Measurements from ENCODE around the gene ADORA1. TPM values are rescaled to one million over a fixed set of nuclear protein-coding genes. Genes with fewer than 3 reads are reported as not detected.

Gene ADORA1
- total and polyA plus RNA-seq, 10 of the 15 experiments (the other 5 are each of a cell fraction or from before 2014, with no cell fraction given) = not detected

GRCh38 chr1:203098914-203099520 lies 28.5 kb upstream of the ADORA1 start:
- DNase-seq (ENCODE audit: low read depth, low spot score) = no peak
- no peak overlapping the region for H2AFZ ChIP-seq (ENCODE audit: control insufficient read depth, low read depth, low read length)
- 16% methylated on average over 8 of the region's 8 CpGs for WGBS (ENCODE audit: insufficient coverage, insufficient replicate concordance, low lambda C conversion rate, missing lambda C conversion rate)
- FAIRE-seq = no peak
- no peak overlapping the region for H3K27ac ChIP-seq (ENCODE audit: control insufficient read depth, insufficient read depth)
- no TSS peak for BruUV-seq (replicated peaks)
- CTCF ChIA-PET = interaction anchor here (3.1 kb wide), 1 partner anchor 15 kb away, joined by 9 read pairs; no protein-coding TSS in a partner anchor
- no peak for ATAC-seq
- no peaks in the 10 kb centered on the region; a peak in 2 of 4 replicates for H3K27me3 ChIP-seq (replicated peaks in 1 of 2; ENCODE audit: control insufficient read depth in 2 of 2, insufficient read depth in 2 of 2, low read length in 1 of 2)
- in situ Hi-C loops (cut with MboI) = no loop called here
- H3K79me2 ChIP-seq (ENCODE audit: control insufficient read depth, insufficient read depth, low read length) = no peaks in the 10 kb centered on the region
- RAD21 ChIA-PET (ENCODE audit: unreplicated experiment) = no interaction called here
- H3K9ac ChIP-seq (ENCODE audit: control insufficient read depth, insufficient read depth, low read length) = no peak overlapping the region
- SMC1A ChIA-PET (ENCODE audit: uncharacterized antibody, unreplicated experiment) = no interaction called here
- intact Hi-C loops (cut with micrococcal nuclease; ENCODE audit: unreplicated experiment) = no loop called here
- no peaks in the 10 kb centered on the region for H3K36me3 ChIP-seq (ENCODE audit: control insufficient read depth in 2 of 2, insufficient read depth in 2 of 2, low read length in 1 of 2)
- no peak overlapping the region for H3K4me2 ChIP-seq (ENCODE audit: control insufficient read depth, insufficient read depth)
- no peaks in the 10 kb centered on the region for H4K20me1 ChIP-seq (ENCODE audit: control insufficient read depth, insufficient read depth)
- peaks cover 2% of the 10 kb centered on the region; the same call in 1 of the 3 replicates for H3K9me3 ChIP-seq (replicated peaks; ENCODE audit: control insufficient read depth, insufficient read depth, low read length)
- no peaks in the 10 kb centered on the region for H3K4me1 ChIP-seq (ENCODE audit: control insufficient read depth, insufficient read depth, low read length)
- no peak overlapping the region for H3K4me3 ChIP-seq
- POLR2A ChIA-PET = no interaction called here
- no peak for TF ChIP-seq ZBTB40 (IDR thresholded peaks at IDR 0.05; ENCODE audit: borderline replicate concordance)
- TF ChIP-seq SRF (IDR thresholded peaks at IDR 0.05; ENCODE audit: low read depth in 2 of 2, low read length in 2 of 2) = no peak
- TF ChIP-seq RFX5 (IDR thresholded peaks at IDR 0.05; ENCODE audit: low read depth, low read length) = no peak
- no peak for TF ChIP-seq MAX (IDR thresholded peaks at IDR 0.05; ENCODE audit: low read depth, low read length)
- no peak for TF ChIP-seq ZSCAN29 (IDR thresholded peaks at IDR 0.05)
- no peak for TF ChIP-seq CHD2 (IDR thresholded peaks at IDR 0.05; ENCODE audit: borderline replicate concordance, low read depth, low read length)
- TF ChIP-seq CTCF (IDR thresholded peaks at IDR 0.05 in 2 of 3, conservative IDR thresholded peaks at IDR 0.05 in 1 of 3; ENCODE audit: control insufficient read depth in 2 of 3, extremely low read depth in 1 of 3, insufficient read depth in 1 of 3, low read depth in 3 of 3, low read length in 3 of 3) = no peak
- TF ChIP-seq ZNF384 (IDR thresholded peaks at IDR 0.05; ENCODE audit: borderline replicate concordance, low read depth, low read length) = no peak
- no peak for TF ChIP-seq CEBPZ (IDR thresholded peaks at IDR 0.05; ENCODE audit: low read depth, low read length)
- no peak for TF ChIP-seq ZZZ3 (IDR thresholded peaks at IDR 0.05; ENCODE audit: control insufficient read depth, insufficient read length, low read depth)
- TF ChIP-seq ESRRA (IDR thresholded peaks at IDR 0.05; ENCODE audit: low read length) = no peak
- no peak for TF ChIP-seq NRF1 (conservative IDR thresholded peaks at IDR 0.05; ENCODE audit: low read depth, low read length)
- TF ChIP-seq BRCA1 (IDR thresholded peaks at IDR 0.05; ENCODE audit: low read depth, low read length) = no peak
- no peak for TF ChIP-seq PML (IDR thresholded peaks at IDR 0.05; ENCODE audit: low read length)
- TF ChIP-seq ATF7 (IDR thresholded peaks at IDR 0.05; ENCODE audit: low read depth) = no peak

Data from GM12878 (cell line).